Ascending aorta (tissue), 2 donors: ENCODE data around the gene NPFF. TPM values are rescaled to one million over a fixed set of nuclear protein-coding genes. Genes with fewer than 3 reads are reported as not detected.

Experiments used
- DNase-seq, 2 donors: peaks; one replicate each; pipeline ENCODE4 v3.0.0-alpha.2; 2019; ENCODE audit warnings: low spot score in 2 of 2
- H3K27ac ChIP-seq, 2 donors: fragments of 200-600 bp; sonication (generic); one replicate each; pipeline ENCODE4 v1.5.1; 2016 to 2017; ENCODE audit warnings: mild to moderate bottlenecking in 1 of 2
- H3K27me3 ChIP-seq: fragments of 200-600 bp; sonication (generic); one replicate; pipeline ENCODE4 v1.5.1; 2017
- H3K36me3 ChIP-seq, 2 donors: fragments of 200-600 bp; sonication (generic); one replicate each; pipeline ENCODE4 v1.5.1; 2016
- H3K4me1 ChIP-seq, 2 donors: fragments of 200-600 bp; sonication (generic); one replicate each; pipeline ENCODE4 v1.5.1; 2016 to 2017; ENCODE audit warnings: mild to moderate bottlenecking in 1 of 2
- H3K4me3 ChIP-seq, 2 donors: fragments of 200-600 bp; sonication (generic); one replicate each; pipeline ENCODE4 v1.5.1; 2016 to 2017; ENCODE audit warnings: mild to moderate bottlenecking in 1 of 2
- H3K9me3 ChIP-seq, 2 donors: fragments of 200-600 bp; sonication (generic); one replicate each; pipeline ENCODE4 v1.5.1; 2016
- intact Hi-C: fragments of 100-400 bp; cut with DNase I; formaldehyde crosslinking; loops from one replicate; pipeline ENCODE4 v1.15.1; 2023
- total RNA-seq: library from RNA; depleted of rRNA; stranded (reverse); fragments of >200 nt; gene quantifications from one replicate; pipeline ENCODE4 v1.1.0, GENCODE V29; 2016
- TF ChIP-seq, protein P1 (sequence below), 3 experiments: fragments of 200-600 bp in 2 of 3; fragments of 450-650 bp in 1 of 3; sonication (generic) in 2 of 3; IDR thresholded peaks; one replicate each; pipeline ENCODE4 v1.5.1; 2016 to 2019; ENCODE audit warnings: antibody characterized with exemption in 3 of 3, mild to moderate bottlenecking in 1 of 3, moderate library complexity in 1 of 3

NPFF gene
- total RNA-seq, 1 donor from 2014 or later: 2.8 TPM

DNA sequence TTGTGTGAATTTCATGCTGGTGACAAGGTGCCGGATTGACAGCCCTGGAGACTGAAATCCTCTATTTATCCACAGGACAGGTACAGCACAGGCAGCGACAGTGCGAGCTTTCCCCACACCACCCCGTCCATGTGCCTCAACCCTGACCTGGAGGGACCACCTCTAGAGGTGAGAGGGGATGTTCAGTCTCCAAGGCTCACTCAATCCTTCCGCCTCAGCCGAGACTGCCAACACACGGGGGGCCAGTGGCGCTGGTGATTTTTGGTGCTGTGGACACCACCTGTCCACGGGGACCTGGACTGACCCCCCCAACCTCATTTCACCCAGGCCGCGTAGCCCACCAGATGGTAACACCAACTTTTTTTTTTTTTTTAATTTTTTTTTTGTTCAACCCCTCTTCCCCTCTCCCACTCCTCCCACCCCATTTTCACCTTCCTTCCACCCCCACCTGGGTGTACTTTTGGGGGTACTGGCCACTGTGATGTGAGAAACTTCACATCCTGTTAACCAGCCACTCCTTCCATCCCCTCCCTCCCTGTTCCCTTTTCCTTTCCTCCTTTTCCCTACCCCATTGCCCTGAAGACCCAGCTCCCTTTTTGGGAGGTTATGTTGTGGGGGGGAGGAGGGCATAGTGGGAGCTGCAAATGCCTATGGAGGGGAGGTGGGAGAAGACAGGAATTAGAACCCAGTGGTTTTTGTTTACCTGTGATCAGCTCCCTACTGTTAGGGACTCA, 42.4 kb downstream of the NPFF start:
- no peaks in the 10 kb centered on the region for H3K27me3 ChIP-seq
- H3K36me3 ChIP-seq: peaks cover 100% of the 10 kb centered on the region in 2 donors
- intact Hi-C loops: no loop called here
- H3K4me1 ChIP-seq: no peaks in the 10 kb centered on the region
- no peak overlapping the region for H3K4me3 ChIP-seq
- no peak for DNase-seq
- H3K27ac ChIP-seq: no peak overlapping the region
- TF ChIP-seq, protein P1, sequence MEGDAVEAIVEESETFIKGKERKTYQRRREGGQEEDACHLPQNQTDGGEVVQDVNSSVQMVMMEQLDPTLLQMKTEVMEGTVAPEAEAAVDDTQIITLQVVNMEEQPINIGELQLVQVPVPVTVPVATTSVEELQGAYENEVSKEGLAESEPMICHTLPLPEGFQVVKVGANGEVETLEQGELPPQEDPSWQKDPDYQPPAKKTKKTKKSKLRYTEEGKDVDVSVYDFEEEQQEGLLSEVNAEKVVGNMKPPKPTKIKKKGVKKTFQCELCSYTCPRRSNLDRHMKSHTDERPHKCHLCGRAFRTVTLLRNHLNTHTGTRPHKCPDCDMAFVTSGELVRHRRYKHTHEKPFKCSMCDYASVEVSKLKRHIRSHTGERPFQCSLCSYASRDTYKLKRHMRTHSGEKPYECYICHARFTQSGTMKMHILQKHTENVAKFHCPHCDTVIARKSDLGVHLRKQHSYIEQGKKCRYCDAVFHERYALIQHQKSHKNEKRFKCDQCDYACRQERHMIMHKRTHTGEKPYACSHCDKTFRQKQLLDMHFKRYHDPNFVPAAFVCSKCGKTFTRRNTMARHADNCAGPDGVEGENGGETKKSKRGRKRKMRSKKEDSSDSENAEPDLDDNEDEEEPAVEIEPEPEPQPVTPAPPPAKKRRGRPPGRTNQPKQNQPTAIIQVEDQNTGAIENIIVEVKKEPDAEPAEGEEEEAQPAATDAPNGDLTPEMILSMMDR (IDR thresholded peaks at IDR 0.05): no peak
- no peaks in the 10 kb centered on the region for H3K9me3 ChIP-seq

GRCh38 chr12:53463802-53464560, 43.3 kb downstream of the NPFF start:
- Histone ChIP-seq H3K27me3 (no peaks in the 10 kb centered on the region), H3K9me3 (no peaks in the 10 kb centered on the region), H3K27ac (no peak overlapping the region), H3K36me3 (peaks cover 99 to 100% of the 10 kb centered on the region in 2 donors), H3K4me1 (no peaks in the 10 kb centered on the region), H3K4me3 (no peak overlapping the region)
- DNase-seq: no peak
- intact Hi-C loops: no loop called here
- TF ChIP-seq, protein P1 (IDR thresholded peaks at IDR 0.05): no peak

- Histone ChIP-seq H3K4me3 (no peak overlapping the region), H3K36me3 (peaks cover 99 to 100% of the 10 kb centered on the region in 2 donors), H3K27ac (no peak overlapping the region), H3K27me3 (no peaks in the 10 kb centered on the region), H3K9me3 (no peaks in the 10 kb centered on the region), H3K4me1 (no peaks in the 10 kb centered on the region)
- intact Hi-C loops: no loop called here
- TF ChIP-seq, protein P1 (IDR thresholded peaks at IDR 0.05): no peak
- no peak for DNase-seq
Measured at GRCh38 chr12:53462935-53463334, 44.3 kb downstream of the NPFF start.

DNA sequence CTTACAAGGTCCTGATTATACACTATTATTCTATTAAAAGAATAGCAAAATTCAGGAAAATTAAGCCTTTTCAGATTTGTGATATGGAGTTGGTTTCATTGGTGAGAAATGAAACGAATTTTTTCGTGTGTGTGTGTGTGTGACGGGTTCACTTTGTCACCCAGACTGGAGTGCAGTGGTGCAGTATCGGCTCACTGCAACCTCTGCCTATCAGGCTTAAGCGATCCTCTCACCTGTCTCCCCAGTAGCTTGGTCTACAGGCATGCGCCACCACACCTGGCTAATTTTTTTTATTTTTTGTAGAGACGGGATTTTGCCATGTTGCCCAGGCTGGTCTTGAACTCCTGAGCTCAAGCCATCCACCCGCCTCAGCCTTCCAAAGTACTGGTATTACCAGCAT, 45.7 kb downstream of the NPFF start:
- H3K36me3 ChIP-seq: peaks cover 99 to 100% of the 10 kb centered on the region in 2 donors

GRCh38 chr12:53461059-53461458, 46.2 kb downstream of the NPFF start:
- Histone ChIP-seq H3K4me1 (no peaks in the 10 kb centered on the region), H3K9me3 (no peaks in the 10 kb centered on the region), H3K27me3 (no peaks in the 10 kb centered on the region), H3K4me3 (no peak overlapping the region), H3K36me3 (peaks cover 99 to 100% of the 10 kb centered on the region in 2 donors), H3K27ac (peak overlapping the region in 1 of 2 donors; percentile 10)
- TF ChIP-seq, protein P1 (IDR thresholded peaks at IDR 0.05): no peak
- DNase-seq: no peak
- intact Hi-C loops: no loop called here

More for the DNA sequence above, 45.7 kb downstream of the NPFF start:
- Histone ChIP-seq H3K27me3 (no peaks in the 10 kb centered on the region), H3K4me1 (no peaks in the 10 kb centered on the region), H3K9me3 (no peaks in the 10 kb centered on the region), H3K27ac (no peak overlapping the region), H3K4me3 (no peak overlapping the region)
- intact Hi-C loops: no loop called here
- DNase-seq: no peak
- TF ChIP-seq, protein P1 (IDR thresholded peaks at IDR 0.05): no peak
